T-cell (primary cell): Measurements from ENCODE around the gene COL6A3. TPM values are rescaled to one million over a fixed set of nuclear protein-coding genes. Genes with fewer than 3 reads are reported as not detected.
"Not testable (repeated sequence)": the region's sequence is repeated elsewhere in the genome, so short reads cannot be mapped to it uniquely, and the experiment has no call there.

Experiments
- ATAC-seq, 4 experiments: fragments of 200-7000 bp in 3 of 4; fragments of 150-1000 bp in 1 of 4; cut with Tn5 transposase; replicated peaks in 1 of 4; 1 replicate in 3 of 4; 2 replicates in 1 of 4; pipeline ENCODE4 v1.10.0; 2021; ENCODE audit warnings: moderate library complexity in 3 of 4, mild to moderate bottlenecking in 2 of 4, moderate number of reproducible peaks in 1 of 4
- CTCF ChIA-PET, 2 donors: fragments of 300-600 bp; sonication (Branson Sonifier 250); formaldehyde crosslinking; loops; one replicate each; lab custom pipeline; 2022; ENCODE audit warnings: antibody characterized with exemption in 2 of 2; lab: Charles Lee
- POLR2A ChIA-PET, 2 donors: fragments of 300-600 bp; sonication (Branson Sonifier 250); formaldehyde crosslinking; loops; one replicate each; lab custom pipeline; 2022; ENCODE audit warnings: antibody characterized with exemption in 2 of 2; lab: Charles Lee
- DNase-seq, 35 experiments: peaks; one replicate each; pipeline versions ENCODE4 v3.0.0 to v3.0.0-alpha.2; 2013 to 2023
- H3K27ac ChIP-seq: one replicate; pipeline ENCODE4 v1.5.1; 2013; ENCODE audit warnings: low read length
- H3K27me3 ChIP-seq, 2 experiments: replicated peaks in 1 of 2; 1 replicate in 1 of 2; 2 replicates in 1 of 2; pipeline versions ENCODE4 v1.6.1 to v1.7.0; 2013; ENCODE audit warnings: low read length in 1 of 2, mixed read lengths in 1 of 2; ENCODE audit not compliant: control insufficient read depth in 2 of 2, insufficient read depth in 2 of 2; ENCODE audit errors: extremely low read depth in 1 of 2
- H3K36me3 ChIP-seq, 2 donors: 1 replicate in 1 of 2; 2 replicates in 1 of 2; pipeline versions ENCODE4 v1.6.1 to v1.7.0; 2013; ENCODE audit warnings: low read length in 1 of 2; ENCODE audit not compliant: control insufficient read depth in 2 of 2, insufficient read depth in 1 of 2; ENCODE audit errors: extremely low read depth in 1 of 2
- H3K4me1 ChIP-seq, 2 experiments: 1 replicate in 1 of 2; 2 replicates in 1 of 2; pipeline versions ENCODE4 v1.6.1 to v1.7.0; 2013; ENCODE audit warnings: low read length in 2 of 2, mixed read lengths in 1 of 2; ENCODE audit not compliant: insufficient read depth in 2 of 2, control insufficient read depth in 1 of 2; ENCODE audit errors: extremely low read depth in 1 of 2
- H3K4me3 ChIP-seq, 2 donors: 1 replicate in 1 of 2; 2 replicates in 1 of 2; pipeline versions ENCODE4 v1.5.1 to v1.7.0; 2013; ENCODE audit warnings: mild to moderate bottlenecking in 2 of 2, low read length in 1 of 2, moderate library complexity in 1 of 2; ENCODE audit not compliant: control insufficient read depth in 1 of 2; ENCODE audit errors: extremely low read depth in 1 of 2
- H3K9me3 ChIP-seq: 2 replicates; pipeline ENCODE4 v1.7.0; 2013
- H3K27ac Mint-ChIP-seq, 2 donors: one replicate each; pipeline ENCODE4 v1.8.0; 2020 to 2021; ENCODE audit warnings: mild to moderate bottlenecking in 2 of 2, mixed read lengths in 2 of 2
- H3K27me3 Mint-ChIP-seq, 2 donors: one replicate each; pipeline ENCODE4 v1.8.0; 2021 to 2022; ENCODE audit warnings: mixed read lengths in 2 of 2
- H3K36me3 Mint-ChIP-seq: one replicate; pipeline ENCODE4 v1.8.0; 2021; ENCODE audit warnings: mixed read lengths
- H3K4me1 Mint-ChIP-seq, 3 donors: one replicate each; pipeline ENCODE4 v1.8.0; 2020 to 2022; ENCODE audit warnings: mixed read lengths in 3 of 3, mild to moderate bottlenecking in 1 of 3
- H3K4me3 Mint-ChIP-seq, 3 donors: one replicate each; pipeline ENCODE4 v1.8.0; 2020 to 2022; ENCODE audit warnings: mild to moderate bottlenecking in 3 of 3, mixed read lengths in 3 of 3, moderate library complexity in 3 of 3
- H3K9me3 Mint-ChIP-seq, 3 donors: one replicate each; pipeline ENCODE4 v1.8.0; 2020 to 2022; ENCODE audit warnings: mixed read lengths in 3 of 3
- WGBS: methylation state at CpG from one replicate; pipeline ENCODE4 v1.1.5; 2013; ENCODE audit warnings: missing lambda C conversion rate; ENCODE audit not compliant: insufficient coverage; 5-methylcytosine and 5-hydroxymethylcytosine counted together
- total RNA-seq, 35 experiments: library from RNA in 6 of 35; stranded (reverse) in 6 of 35; fragments of 120-200 nt in 1 of 35; gene quantifications; one replicate each; pipeline versions ENCODE4 v1.2.1 to v1.2.4 and lab custom pipeline; 2013 to 2026

COL6A3 gene
- total RNA-seq, 5 donors from 2014 or later (not counting 1 experiment from before 2014, with no cell fraction given) = 1.5 to 2.9 (median 2.5) TPM

- peaks cover 0 to 12% of the 10 kb centered on the region in 2 experiments for H3K27me3 ChIP-seq
- no peak overlapping the region for H3K27ac ChIP-seq
- no peak for ATAC-seq
- H3K36me3 Mint-ChIP-seq = no peaks in the 10 kb centered on the region
- ChIA-PET CTCF (no interaction called here), POLR2A (no interaction called here)
- peaks cover 10 to 18% of the 10 kb centered on the region in 2 donors for H3K27me3 Mint-ChIP-seq
- H3K9me3 ChIP-seq = no peaks in the 10 kb centered on the region
- DNase-seq = no peak
- peaks cover 0 to 14% (median 5%) of the 10 kb centered on the region in 3 donors for H3K9me3 Mint-ChIP-seq
- no CpG with 5 or more reads among the region's 2 CpGs for WGBS
- no peak overlapping the region for H3K4me3 Mint-ChIP-seq
- H3K4me3 ChIP-seq = no peak overlapping the region
- H3K27ac Mint-ChIP-seq = no peak overlapping the region
- H3K36me3 ChIP-seq = no peaks in the 10 kb centered on the region
- H3K4me1 ChIP-seq = no peaks in the 10 kb centered on the region
- H3K4me1 Mint-ChIP-seq = no peaks in the 10 kb centered on the region
Observed at GRCh38 chr2:237304763-237305514, 109.0 kb downstream of the COL6A3 start.

- H3K4me1 ChIP-seq, H3K27ac ChIP-seq, H3K27ac Mint-ChIP-seq, H3K9me3 ChIP-seq, H3K4me1 Mint-ChIP-seq, DNase-seq, H3K4me3 ChIP-seq, ATAC-seq, H3K27me3 Mint-ChIP-seq, H3K36me3 Mint-ChIP-seq, H3K36me3 ChIP-seq, POLR2A ChIA-PET, CTCF ChIA-PET, H3K4me3 Mint-ChIP-seq: not testable (repeated sequence)
- H3K27me3 ChIP-seq = peaks cover 0 to 14% of the 10 kb centered on the region in 2 experiments
- no CpG with 5 or more reads among the region's 1 CpG for WGBS
- H3K9me3 Mint-ChIP-seq = peaks cover 0 to 14% (median 5%) of the 10 kb centered on the region in 3 donors
Observed at GRCh38 chr2:237303244-237303643, 110.7 kb downstream of the COL6A3 start.

GRCh38 chr2:237301595-237301994, 112.4 kb downstream of the COL6A3 start:
- Histone ChIP-seq H3K9me3 (no peaks in the 10 kb centered on the region), H3K36me3 (no peaks in the 10 kb centered on the region), H3K27me3 (peaks cover 0 to 9% of the 10 kb centered on the region in 2 experiments), H3K4me1 (no peaks in the 10 kb centered on the region), H3K27ac (no peak overlapping the region), H3K4me3 (no peak overlapping the region)
- H3K27ac Mint-ChIP-seq = no peak overlapping the region
- H3K4me3 Mint-ChIP-seq = no peak overlapping the region
- peaks cover 8 to 13% of the 10 kb centered on the region in 2 donors for H3K27me3 Mint-ChIP-seq
- WGBS = no CpG with 5 or more reads among the region's 3 CpGs
- CTCF ChIA-PET = no interaction called here
- no peak for ATAC-seq
- POLR2A ChIA-PET = no interaction called here
- peaks cover 0 to 14% (median 5%) of the 10 kb centered on the region in 3 donors for H3K9me3 Mint-ChIP-seq
- no peaks in the 10 kb centered on the region for H3K4me1 Mint-ChIP-seq
- DNase-seq = no peak
- no peaks in the 10 kb centered on the region for H3K36me3 Mint-ChIP-seq

DNA sequence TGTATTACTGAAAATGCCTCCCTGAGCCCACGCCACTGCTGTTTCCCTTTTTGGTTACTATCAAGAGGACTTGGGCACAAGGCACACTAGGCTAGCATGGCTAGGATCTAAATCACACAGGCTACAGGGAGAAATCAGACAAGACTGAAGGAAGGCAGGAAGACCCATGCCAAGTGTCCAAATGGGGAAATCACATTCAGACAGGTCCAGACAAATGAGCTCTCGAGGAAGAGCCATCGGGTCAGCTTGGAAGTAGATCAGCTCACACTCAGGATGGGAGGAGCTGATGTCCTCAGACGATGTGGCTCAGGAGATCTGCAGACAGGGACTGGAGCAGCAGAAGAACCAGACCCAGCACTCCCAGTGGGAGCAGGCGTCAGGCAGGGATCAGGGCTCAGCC, 113.2 kb downstream of the COL6A3 start:
- no peaks in the 10 kb centered on the region for H3K36me3 Mint-ChIP-seq
- peaks cover 0 to 14% (median 5%) of the 10 kb centered on the region in 3 donors for H3K9me3 Mint-ChIP-seq
- peaks cover 0 to 12% of the 10 kb centered on the region in 2 experiments for H3K27me3 ChIP-seq
- CTCF ChIA-PET = no interaction called here
- H3K27ac ChIP-seq = no peak overlapping the region
- H3K4me3 ChIP-seq = no peak overlapping the region
- WGBS = 84% methylated on average over 5 of the region's 5 CpGs
- H3K27ac Mint-ChIP-seq = no peak overlapping the region
- DNase-seq = no peak
- no peaks in the 10 kb centered on the region for H3K9me3 ChIP-seq
- no peak for ATAC-seq
- no peaks in the 10 kb centered on the region for H3K4me1 Mint-ChIP-seq
- H3K36me3 ChIP-seq = no peaks in the 10 kb centered on the region
- POLR2A ChIA-PET = no interaction called here
- no peaks in the 10 kb centered on the region for H3K4me1 ChIP-seq
- H3K4me3 Mint-ChIP-seq = no peak overlapping the region
- H3K27me3 Mint-ChIP-seq = peaks cover 10% of the 10 kb centered on the region in 2 donors

- CTCF ChIA-PET = no interaction called here
- ATAC-seq (no peak), DNase-seq (no peak)
- WGBS = 64% methylated on average over 2 of the region's 3 CpGs
- Histone ChIP-seq H3K36me3 (no peaks in the 10 kb centered on the region), H3K9me3 (no peaks in the 10 kb centered on the region), H3K27me3 (peaks cover 0 to 12% of the 10 kb centered on the region in 2 experiments), H3K27ac (no peak overlapping the region), H3K4me1 (no peaks in the 10 kb centered on the region), H3K4me3 (no peak overlapping the region)
- no peaks in the 10 kb centered on the region for H3K36me3 Mint-ChIP-seq
- H3K27me3 Mint-ChIP-seq = peaks cover 10% of the 10 kb centered on the region in 2 donors
- no peak overlapping the region for H3K4me3 Mint-ChIP-seq
- H3K9me3 Mint-ChIP-seq = peaks cover 1 to 14% (median 5%) of the 10 kb centered on the region in 3 donors
- POLR2A ChIA-PET = no interaction called here
- H3K4me1 Mint-ChIP-seq = no peaks in the 10 kb centered on the region
- no peak overlapping the region for H3K27ac Mint-ChIP-seq
Observed at GRCh38 chr2:237299906-237300305, 114.1 kb downstream of the COL6A3 start.

DNA sequence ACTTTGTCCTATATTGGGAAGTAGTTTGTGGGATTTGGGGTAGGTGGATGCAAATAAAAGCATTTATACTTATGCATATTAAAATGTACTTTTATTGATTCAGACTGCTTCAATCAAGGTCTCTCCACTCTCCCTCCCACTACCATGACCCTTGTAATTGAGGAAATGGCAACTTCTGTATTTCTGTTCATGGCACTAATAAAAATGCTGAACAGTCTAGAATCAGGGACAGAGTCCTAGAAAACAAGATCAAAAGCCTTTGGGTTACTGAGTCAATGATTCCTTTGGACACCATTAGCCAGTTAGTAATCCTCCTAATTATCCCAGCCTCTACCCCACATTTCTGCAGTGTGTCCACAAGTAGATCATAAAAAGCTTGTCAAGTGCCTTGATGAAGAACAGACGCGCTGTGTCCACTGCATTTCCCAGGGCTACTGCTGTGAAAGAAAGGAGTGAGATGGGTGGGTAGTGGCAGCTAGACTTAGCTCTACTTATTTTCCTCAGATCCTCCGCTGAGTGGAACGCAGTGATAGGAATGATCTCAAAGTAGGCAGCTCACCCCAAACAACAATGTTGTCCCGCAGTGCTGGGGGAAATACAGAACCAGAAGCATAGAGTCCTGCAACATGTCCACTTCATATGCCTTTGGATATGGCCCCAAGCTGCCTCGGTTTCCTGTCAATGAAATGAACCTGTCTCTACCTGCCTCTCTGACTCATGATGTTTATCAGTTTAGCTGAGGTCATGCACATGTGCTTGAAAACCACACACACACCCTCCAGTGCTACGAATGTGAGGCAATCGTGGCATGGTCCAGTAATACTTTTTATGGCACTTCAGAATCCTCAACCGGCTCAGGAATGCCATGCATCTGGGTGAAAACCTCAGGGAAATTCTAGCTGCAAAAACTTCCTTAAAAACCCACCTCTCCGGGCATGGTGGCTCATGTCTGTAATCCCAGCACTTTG, 115.5 kb downstream of the COL6A3 start:
- WGBS = 80% methylated on average over 6 of the region's 10 CpGs
- ATAC-seq = no peak
- ChIA-PET CTCF (no interaction called here), POLR2A (no interaction called here)
- no peaks in the 10 kb centered on the region for H3K36me3 ChIP-seq
- H3K27ac Mint-ChIP-seq = no peak overlapping the region
- H3K27me3 ChIP-seq = peaks cover 0 to 12% of the 10 kb centered on the region in 2 experiments
- peaks cover 12 to 15% of the 10 kb centered on the region in 2 donors for H3K27me3 Mint-ChIP-seq
- H3K9me3 ChIP-seq = no peaks in the 10 kb centered on the region
- H3K4me3 Mint-ChIP-seq = no peak overlapping the region
- H3K4me1 ChIP-seq = no peaks in the 10 kb centered on the region
- H3K4me1 Mint-ChIP-seq = no peaks in the 10 kb centered on the region
- peaks cover 4 to 10% (median 5%) of the 10 kb centered on the region in 3 donors for H3K9me3 Mint-ChIP-seq
- no peak overlapping the region for H3K27ac ChIP-seq
- DNase-seq = no peak
- H3K4me3 ChIP-seq = no peak overlapping the region
- no peaks in the 10 kb centered on the region for H3K36me3 Mint-ChIP-seq
